ENCODE results near the gene PVALEF. TPM values are rescaled to one million over a fixed set of nuclear protein-coding genes. Genes with fewer than 3 reads are reported as not detected.

PVALEF gene
- total RNA-seq, 4 donors from 2014 or later: not detected

- no peaks in the 10 kb centered on the region for H3K27me3 ChIP-seq
- no peaks in the 10 kb centered on the region for H3K36me3 ChIP-seq
- H3K4me1 ChIP-seq: no peaks in the 10 kb centered on the region
- TF ChIP-seq POLR2A (IDR thresholded peaks at IDR 0.05) (no peak), CTCF (IDR thresholded peaks at IDR 0.05) (no peak)
- intact Hi-C loops (cut with DNase I; ENCODE audit: low total_unique reads): no loop called here
- no peak overlapping the region for H3K4me3 ChIP-seq
- no peak overlapping the region for H3K27ac ChIP-seq
- H3K9me3 ChIP-seq: no peaks in the 10 kb centered on the region
- no peak for DNase-seq
These were observed 64.9 kb downstream of the PVALEF start for GRCh38 chr17:81230043-81230820.

- H3K27me3 ChIP-seq: no peaks in the 10 kb centered on the region
- H3K27ac ChIP-seq: no peak overlapping the region
- H3K9me3 ChIP-seq: no peaks in the 10 kb centered on the region
- DNase-seq: no peak
- no peaks in the 10 kb centered on the region for H3K36me3 ChIP-seq
- intact Hi-C loops (cut with DNase I; ENCODE audit: low total_unique reads): no loop called here
- H3K4me3 ChIP-seq: no peak overlapping the region
- TF ChIP-seq POLR2A (IDR thresholded peaks at IDR 0.05) (no peak), CTCF (IDR thresholded peaks at IDR 0.05) (no peak)
- H3K4me1 ChIP-seq: no peaks in the 10 kb centered on the region
These were observed 65.9 kb downstream of the PVALEF start for GRCh38 chr17:81231121-81231645.

DNA sequence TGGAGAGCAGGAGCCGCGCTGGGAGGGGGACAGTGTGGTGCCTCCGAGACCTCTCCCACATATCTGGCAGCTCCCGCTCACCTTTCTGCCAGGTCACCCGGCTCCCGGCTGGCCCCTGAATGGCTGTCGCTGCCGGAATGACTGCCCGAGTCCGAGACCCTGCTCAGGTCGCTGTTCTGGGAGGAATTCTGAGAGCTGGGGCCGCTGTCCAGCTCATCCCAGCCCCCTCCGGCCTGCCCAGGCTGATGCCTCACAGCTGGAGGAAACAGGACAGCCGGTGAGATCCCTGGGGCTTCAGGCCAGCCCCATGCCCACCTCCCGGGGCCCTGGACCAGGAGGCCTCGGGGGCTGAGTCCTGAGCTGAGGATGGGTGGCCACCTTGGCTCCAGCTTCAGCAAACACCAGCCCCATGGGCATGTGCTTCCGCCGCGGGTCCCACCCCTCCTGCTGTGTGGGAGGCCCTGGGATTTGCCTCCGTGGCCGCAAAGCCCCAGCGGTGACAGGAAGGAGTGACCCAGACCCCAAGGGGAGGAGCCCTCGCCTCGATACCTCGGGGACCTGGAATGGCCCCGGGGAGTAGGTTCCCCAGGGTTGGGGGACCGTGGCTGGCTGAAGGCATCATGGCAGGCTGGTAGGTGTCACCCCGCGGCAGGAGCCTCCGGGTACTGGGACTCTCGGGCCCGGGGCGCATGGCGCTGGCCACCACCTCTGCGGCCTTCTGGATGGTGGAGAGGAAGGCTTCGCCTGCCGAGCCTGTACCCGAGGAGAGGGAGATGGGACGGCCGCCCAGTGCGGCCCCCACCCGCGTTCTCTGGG is 66.7 kb downstream of the PVALEF start:
- Histone ChIP-seq H3K27me3 (no peaks in the 10 kb centered on the region), H3K9me3 (no peaks in the 10 kb centered on the region), H3K27ac (no peak overlapping the region), H3K36me3 (no peaks in the 10 kb centered on the region), H3K4me3 (no peak overlapping the region), H3K4me1 (no peaks in the 10 kb centered on the region)
- TF ChIP-seq CTCF (IDR thresholded peaks at IDR 0.05) (no peak), POLR2A (IDR thresholded peaks at IDR 0.05) (no peak)
- DNase-seq: no peak
- intact Hi-C loops (cut with DNase I; ENCODE audit: low total_unique reads): no loop called here

MicroRNAs encoded within 50 kb of the gene (microRNA counts, 767-probe panel; counts per million panel counts)
- microRNA hsa-miR-1250 (0 counts per million in 2 donors), microRNA hsa-miR-338-3p (4,541 to 4,917 counts per million in 2 donors), microRNA hsa-miR-338-5p (0 counts per million in 2 donors), microRNA hsa-miR-657 (0 counts per million in 2 donors)

Small RNAs within 50 kb of the gene (microRNA-seq; reads per million reads assigned to microRNA genes)
- gene MIR1250 (ENCODE audit: borderline microRNAs expressed, borderline replicate concordance) (not detected), gene MIR3065 (ENCODE audit: borderline microRNAs expressed, borderline replicate concordance) (not detected), gene MIR338 (ENCODE audit: borderline microRNAs expressed, borderline replicate concordance) (not detected), gene MIR657 (ENCODE audit: borderline microRNAs expressed, borderline replicate concordance) (not detected)

Small RNAs within 50 kb of the gene (small RNA-seq; reads per million reads assigned to genes)
- gene MIR1250 (not detected), gene MIR3065 (0.24 reads per million), gene MIR657 (not detected)

Other genes starting within 250 kb of the PVALEF start
- 10 to 100 TPM in 3 of 4 donors, 1 to 10 TPM in 1; 3.6 to 33.2 (median 19.8) TPM for gene CHMP6, start 173.7 kb upstream of the PVALEF start, total RNA-seq
- 10 to 100 TPM; 16.5 to 70.7 (median 45.8) TPM for gene BAIAP2, start 130.4 kb upstream of the PVALEF start, total RNA-seq
- 1 to 10 TPM in 2 of 4 donors, under 1 TPM in 2; 0.51 to 5.9 (median 3.0) TPM for gene AATK, start 714 bp downstream of the PVALEF start, total RNA-seq
- gene CEP131, start 57.5 kb downstream of the PVALEF start, total RNA-seq: 10 to 100 TPM in 2 of 4 donors, 1 to 10 TPM in 2; 2.9 to 13.3 (median 10.0) TPM
- gene TEPSIN, start 73.5 kb downstream of the PVALEF start, total RNA-seq: 10 to 100 TPM in 2 of 4 donors, 1 to 10 TPM in 1, not detected in 1; 6.4 to 31.2 (median 22.6) TPM
- 10 to 100 TPM in 1 of 4 donors, 1 to 10 TPM in 3; 1.8 to 31.9 (median 6.7) TPM for gene NDUFAF8, start 73.8 kb downstream of the PVALEF start, total RNA-seq
- gene SLC38A10, start 129.8 kb downstream of the PVALEF start, total RNA-seq: 10 to 100 TPM; 50.7 to 55.4 (median 53.3) TPM
- gene BAHCC1, start 229.9 kb downstream of the PVALEF start, total RNA-seq: 10 to 100 TPM in 2 of 4 donors, 1 to 10 TPM in 2; 1.5 to 34.1 (median 8.5) TPM

All from uterus (tissue), 4 donors.